ENCODE data around the gene LRGUK. TPM values are rescaled to one million over a fixed set of nuclear protein-coding genes. Genes with fewer than 3 reads are reported as not detected.
"Not testable (repeated sequence)": the region's sequence is repeated elsewhere in the genome, so short reads cannot be mapped to it uniquely, and the experiment has no call there.

Gene LRGUK
- polyA plus RNA-seq, 3 donors = 0.41 TPM; not detected in 2

- H3K27ac Mint-ChIP-seq = no peak overlapping the region
- 100% methylated on average over 1 of the region's 3 CpGs for WGBS (ENCODE audit: insufficient coverage)
- no peak overlapping the region for H3K4me3 Mint-ChIP-seq
Measured at GRCh38 chr7:134290286-134290685, 163.1 kb downstream of the LRGUK start.

GRCh38 chr7:134293002-134293740 lies 166.0 kb downstream of the LRGUK start:
- Mint-ChIP-seq H3K4me1 (peaks cover 22% of the 10 kb centered on the region), H3K27ac (peak overlapping the region; percentile 56 to 92 (median 82)), H3K4me3 (peak overlapping the region in 1 of 2 donors; percentile 44), H3K36me3 (peaks cover 34 to 40% of the 10 kb centered on the region in 2 donors), H3K27me3 (ENCODE audit: low read depth in 3 of 3) (peaks cover 0 to 1% (median 0%) of the 10 kb centered on the region in 3 donors), H3K9me3 (peaks cover 0 to 5% (median 0%) of the 10 kb centered on the region in 7 donors)
- H3K9ac ChIP-seq (ENCODE audit: insufficient read depth, low read length, poor library complexity, severe bottlenecking) = peak overlapping the region; percentile 25
- peak; percentile 84 to 88 (median 85) for DNase-seq
- WGBS (ENCODE audit: insufficient coverage) = 61% methylated on average over 7 of the region's 12 CpGs
- intact Hi-C loops (cut with micrococcal nuclease) = no loop called here
- H3K27ac ChIP-seq (ENCODE audit: low read depth in 1 of 2, low read length in 2 of 2) = peak overlapping the region; percentile 63 to 77
- H3K4me2 ChIP-seq (replicated peaks; ENCODE audit: extremely low read depth, low read length, poor library complexity, severe bottlenecking) = peak overlapping the region; percentile 37
- no peaks in the 10 kb centered on the region for H3K27me3 ChIP-seq (ENCODE audit: control insufficient read depth in 2 of 2, insufficient read depth in 2 of 2, low read length in 2 of 2)
- no peak for TF ChIP-seq CTCF (IDR thresholded peaks at IDR 0.05)
- H3K4me1 ChIP-seq (ENCODE audit: control insufficient read depth in 1 of 2, insufficient read depth in 2 of 2, low read length in 2 of 2) = peaks cover 23 to 25% of the 10 kb centered on the region in 2 donors
- peak overlapping the region; percentile 54 for H2AFZ ChIP-seq (ENCODE audit: insufficient read depth, low read depth, low read length, poor library complexity, severe bottlenecking)
- no peaks in the 10 kb centered on the region for H3K79me2 ChIP-seq (ENCODE audit: insufficient read depth, low read length)
- no peaks in the 10 kb centered on the region for H4K20me1 ChIP-seq (ENCODE audit: insufficient read depth, low read length)
- H3K4me3 ChIP-seq (replicated peaks in 1 of 3; ENCODE audit: low read depth in 2 of 3, low read length in 3 of 3) = peak overlapping the region in 1 of 3 experiments; percentile 24
- no peaks in the 10 kb centered on the region for H3K9me3 ChIP-seq (replicated peaks in 1 of 2; ENCODE audit: control insufficient read depth in 1 of 2, insufficient read depth in 1 of 2, low read length in 2 of 2)
- peaks cover 22 to 39% of the 10 kb centered on the region in 2 donors for H3K36me3 ChIP-seq (replicated peaks in 1 of 2; ENCODE audit: control insufficient read depth in 1 of 2, insufficient read depth in 2 of 2, low read length in 2 of 2)

More at GRCh38 chr7:134290286-134290685, 163.1 kb downstream of the LRGUK start:
- no peak for DNase-seq
- Histone ChIP-seq H3K27me3 (ENCODE audit: control insufficient read depth in 2 of 2, insufficient read depth in 2 of 2, low read length in 2 of 2) (no peaks in the 10 kb centered on the region), H3K27ac (ENCODE audit: low read depth in 1 of 2, low read length in 2 of 2) (no peak overlapping the region), H3K79me2 (ENCODE audit: insufficient read depth, low read length) (no peaks in the 10 kb centered on the region), H3K9me3 (replicated peaks in 1 of 2; ENCODE audit: control insufficient read depth in 1 of 2, insufficient read depth in 1 of 2, low read length in 2 of 2) (no peaks in the 10 kb centered on the region), H3K9ac (ENCODE audit: insufficient read depth, low read length, poor library complexity, severe bottlenecking) (no peak overlapping the region), H3K4me2 (replicated peaks; ENCODE audit: extremely low read depth, low read length, poor library complexity, severe bottlenecking) (no peak overlapping the region), H3K36me3 (replicated peaks in 1 of 2; ENCODE audit: control insufficient read depth in 1 of 2, insufficient read depth in 2 of 2, low read length in 2 of 2) (peaks cover 9 to 14% of the 10 kb centered on the region in 2 donors), H2AFZ (ENCODE audit: insufficient read depth, low read depth, low read length, poor library complexity, severe bottlenecking) (no peak overlapping the region), H3K4me3 (replicated peaks in 1 of 3; ENCODE audit: low read depth in 2 of 3, low read length in 3 of 3) (no peak overlapping the region), H3K4me1 (ENCODE audit: control insufficient read depth in 1 of 2, insufficient read depth in 2 of 2, low read length in 2 of 2) (peaks cover 28 to 30% of the 10 kb centered on the region in 2 donors), H4K20me1 (ENCODE audit: insufficient read depth, low read length) (no peaks in the 10 kb centered on the region)
- Mint-ChIP-seq H3K36me3 (peaks cover 20 to 22% of the 10 kb centered on the region in 2 donors), H3K27me3 (ENCODE audit: low read depth in 3 of 3) (peaks cover 0 to 1% (median 0%) of the 10 kb centered on the region in 3 donors), H3K4me1 (peaks cover 32% of the 10 kb centered on the region), H3K9me3 (peaks cover 0 to 7% (median 2%) of the 10 kb centered on the region in 7 donors)
- no peak for TF ChIP-seq CTCF (IDR thresholded peaks at IDR 0.05)
- intact Hi-C loops (cut with micrococcal nuclease) = no loop called here

GRCh38 chr7:134295982-134296381 lies 168.8 kb downstream of the LRGUK start:
- WGBS (ENCODE audit: insufficient coverage) = 73% methylated on average over 4 of the region's 7 CpGs
- not testable (repeated sequence) for H3K4me3 Mint-ChIP-seq
- peak overlapping the region in 1 of 7 donors; percentile 69 for H3K27ac Mint-ChIP-seq

More at GRCh38 chr7:134295982-134296381, 168.8 kb downstream of the LRGUK start:
- H3K27me3 ChIP-seq (ENCODE audit: control insufficient read depth in 2 of 2, insufficient read depth in 2 of 2, low read length in 2 of 2); DNase-seq; H3K4me3 ChIP-seq (replicated peaks in 1 of 3; ENCODE audit: low read depth in 2 of 3, low read length in 3 of 3); H3K9me3 Mint-ChIP-seq; H2AFZ ChIP-seq (ENCODE audit: insufficient read depth, low read depth, low read length, poor library complexity, severe bottlenecking); H3K27ac ChIP-seq (ENCODE audit: low read depth in 1 of 2, low read length in 2 of 2); H3K9me3 ChIP-seq (replicated peaks in 1 of 2; ENCODE audit: control insufficient read depth in 1 of 2, insufficient read depth in 1 of 2, low read length in 2 of 2); H3K4me2 ChIP-seq (replicated peaks; ENCODE audit: extremely low read depth, low read length, poor library complexity, severe bottlenecking); H3K27me3 Mint-ChIP-seq (ENCODE audit: low read depth in 3 of 3); H4K20me1 ChIP-seq (ENCODE audit: insufficient read depth, low read length); H3K79me2 ChIP-seq (ENCODE audit: insufficient read depth, low read length); intact Hi-C loops (cut with micrococcal nuclease); H3K9ac ChIP-seq (ENCODE audit: insufficient read depth, low read length, poor library complexity, severe bottlenecking): not testable (repeated sequence)
- peaks cover 46 to 64% of the 10 kb centered on the region in 2 donors for H3K36me3 ChIP-seq (replicated peaks in 1 of 2; ENCODE audit: control insufficient read depth in 1 of 2, insufficient read depth in 2 of 2, low read length in 2 of 2)
- Mint-ChIP-seq H3K4me1 (peaks cover 22% of the 10 kb centered on the region), H3K36me3 (peaks cover 53 to 66% of the 10 kb centered on the region in 2 donors)
- peaks cover 21 to 24% of the 10 kb centered on the region in 2 donors for H3K4me1 ChIP-seq (ENCODE audit: control insufficient read depth in 1 of 2, insufficient read depth in 2 of 2, low read length in 2 of 2)

All from CD14-positive monocyte (primary cell).